Stimulated activated naive B cell treated with anti-CD40 and anti-IgM and Interleukin-4, amounts not matched to agents 10 μg/mL and 1 μg/mL and 100 μg/mL, for 72 hours (primary cell): Measurements from ENCODE around the gene DDX1.
A peak's percentile ranks its signal among the peaks of the same experiment; 100 is the strongest.

Experiments used
- ATAC-seq, 2 donors: fragments of 150-1000 bp; cut with Tn5 transposase; replicated peaks; 2 replicates each; pipeline ENCODE4 v1.10.0; 2021; ENCODE audit warnings: moderate library complexity in 1 of 2
- DNase-seq: peaks from one replicate; pipeline ENCODE4 v3.0.0; 2021
- H3K27ac Mint-ChIP-seq: one replicate; pipeline ENCODE4 v1.8.0; 2022; ENCODE audit warnings: mild to moderate bottlenecking, mixed read lengths
- H3K27me3 Mint-ChIP-seq, 2 donors: one replicate each; pipeline ENCODE4 v1.8.0; 2022; ENCODE audit warnings: mixed read lengths in 2 of 2
- H3K36me3 Mint-ChIP-seq, 2 donors: one replicate each; pipeline ENCODE4 v1.8.0; 2022; ENCODE audit warnings: mixed read lengths in 2 of 2, mild to moderate bottlenecking in 1 of 2
- H3K4me1 Mint-ChIP-seq, 2 donors: one replicate each; pipeline ENCODE4 v1.8.0; 2022; ENCODE audit warnings: mixed read lengths in 2 of 2, mild to moderate bottlenecking in 1 of 2
- H3K4me3 Mint-ChIP-seq, 2 donors: one replicate each; pipeline ENCODE4 v1.8.0; 2022; ENCODE audit warnings: mild to moderate bottlenecking in 2 of 2, mixed read lengths in 2 of 2, moderate library complexity in 1 of 2
- H3K9me3 Mint-ChIP-seq, 2 donors: one replicate each; pipeline ENCODE4 v1.8.0; 2022; ENCODE audit warnings: mixed read lengths in 2 of 2, mild to moderate bottlenecking in 1 of 2

The DDX1 gene

DNA sequence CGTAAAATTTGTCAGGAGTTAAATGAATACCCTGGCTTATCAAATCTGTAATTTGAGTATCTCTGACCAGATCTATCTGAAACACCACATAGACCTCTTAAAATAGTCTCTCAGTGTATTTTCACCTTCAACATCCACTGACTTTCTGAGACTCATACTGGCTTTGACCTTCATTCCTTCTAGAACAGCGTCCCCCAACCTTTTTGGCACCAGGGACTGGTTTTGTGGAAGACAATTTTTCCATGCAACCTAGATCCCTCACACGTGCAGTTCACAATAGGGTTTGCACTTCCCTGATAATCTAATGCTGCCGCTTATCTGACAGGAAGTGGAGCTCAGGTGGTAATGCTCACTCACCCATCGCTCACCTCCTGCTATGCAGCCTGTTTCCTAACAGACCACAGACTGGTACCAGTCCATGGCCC, 33.8 kb upstream of the DDX1 start:
- Mint-ChIP-seq H3K4me3 (no peak overlapping the region), H3K27ac (no peak overlapping the region), H3K27me3 (no peaks in the 10 kb centered on the region), H3K36me3 (peaks cover 6 to 18% of the 10 kb centered on the region in 2 donors), H3K4me1 (peaks cover 15 to 21% of the 10 kb centered on the region in 2 donors), H3K9me3 (no peaks in the 10 kb centered on the region)
- DNase-seq (no peak), ATAC-seq (no peak)

DNA sequence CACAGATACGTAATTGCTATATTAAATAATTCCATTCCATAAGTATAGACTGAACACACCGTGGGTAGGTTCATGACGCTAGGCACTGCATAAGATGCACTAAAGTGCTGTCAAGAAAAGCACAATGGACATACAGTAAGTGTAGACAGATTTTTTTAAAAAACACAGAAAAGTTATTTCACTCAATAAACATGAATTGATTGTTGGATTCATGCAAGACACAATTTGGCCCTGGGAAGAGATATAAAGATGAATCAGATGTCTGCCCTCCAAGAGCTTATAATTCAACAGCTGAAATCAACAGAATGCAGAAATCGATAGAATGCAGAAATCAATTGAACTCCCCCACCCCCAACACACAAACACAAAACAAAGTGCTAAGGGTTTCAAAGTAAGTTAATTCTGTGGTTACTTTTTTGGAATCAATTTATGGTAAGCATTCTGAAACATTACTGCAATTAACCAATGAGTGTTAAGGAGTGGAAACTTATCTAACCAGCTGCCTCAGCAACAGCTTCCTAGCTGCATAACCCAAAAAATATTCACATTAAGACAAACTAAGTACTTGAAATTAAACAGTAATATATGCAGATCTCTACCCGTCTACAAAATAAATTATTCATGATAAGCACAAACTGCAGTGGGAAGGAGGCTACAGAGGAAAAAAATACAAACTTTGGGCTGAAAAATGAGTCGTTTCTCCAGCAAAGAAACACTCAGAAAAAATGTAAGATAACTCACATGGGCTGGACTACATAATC, 32.1 kb upstream of the DDX1 start:
- Mint-ChIP-seq H3K4me1 (peaks cover 17 to 21% of the 10 kb centered on the region in 2 donors), H3K9me3 (no peaks in the 10 kb centered on the region), H3K4me3 (no peak overlapping the region), H3K27ac (no peak overlapping the region), H3K36me3 (peaks cover 2 to 7% of the 10 kb centered on the region in 2 donors), H3K27me3 (peaks cover 7 to 8% of the 10 kb centered on the region in 2 donors)
- DNase-seq (no peak), ATAC-seq (no peak)

DNA sequence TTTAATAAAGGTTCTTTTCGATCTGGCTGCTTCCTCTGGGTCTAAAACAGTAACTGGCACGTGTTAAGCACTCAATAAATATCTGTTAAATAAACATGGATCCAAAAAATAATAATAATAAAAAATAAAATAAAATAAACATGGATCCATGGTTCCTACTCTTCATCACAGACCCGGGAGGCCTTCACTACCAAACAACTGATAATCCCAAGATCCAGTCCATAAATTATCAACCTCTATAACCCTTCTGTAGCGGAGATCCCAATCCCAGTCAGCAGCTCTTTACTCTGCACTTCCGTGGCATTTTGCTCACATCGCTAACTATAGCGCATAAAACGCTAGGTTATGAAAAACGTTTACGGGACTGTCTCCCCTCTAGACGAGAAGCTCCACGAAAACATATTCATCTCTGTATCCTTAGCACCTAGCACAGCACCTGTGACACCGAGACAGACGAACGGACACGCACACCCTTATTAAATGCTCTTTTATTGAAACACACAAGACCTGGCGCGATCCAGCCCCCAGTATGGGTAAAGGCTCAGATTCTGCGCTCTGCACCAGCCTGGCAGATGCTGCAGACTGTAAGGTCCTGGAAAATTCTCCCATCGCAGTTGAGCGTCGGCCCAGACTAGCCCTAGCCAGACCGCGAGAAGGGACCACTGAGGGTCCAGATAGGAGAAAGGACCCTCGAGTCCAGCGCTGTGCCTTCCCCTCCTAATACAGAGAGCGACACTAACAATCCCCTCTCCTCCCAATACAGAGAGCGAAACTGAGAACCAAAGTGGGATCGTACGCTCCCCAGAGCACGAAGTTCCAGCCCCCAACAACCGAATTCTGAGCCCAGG, 31.3 kb upstream of the DDX1 start:
- Mint-ChIP-seq H3K36me3 (peaks cover 2 to 4% of the 10 kb centered on the region in 2 donors), H3K27me3 (peaks cover 7 to 8% of the 10 kb centered on the region in 2 donors), H3K9me3 (no peaks in the 10 kb centered on the region), H3K4me1 (peaks cover 16 to 21% of the 10 kb centered on the region in 2 donors), H3K27ac (peak overlapping the region; percentile 93), H3K4me3 (peak overlapping the region; percentile 98 to 99)
- ATAC-seq, result peak; percentile 45 to 59
- no peak for DNase-seq

DNA sequence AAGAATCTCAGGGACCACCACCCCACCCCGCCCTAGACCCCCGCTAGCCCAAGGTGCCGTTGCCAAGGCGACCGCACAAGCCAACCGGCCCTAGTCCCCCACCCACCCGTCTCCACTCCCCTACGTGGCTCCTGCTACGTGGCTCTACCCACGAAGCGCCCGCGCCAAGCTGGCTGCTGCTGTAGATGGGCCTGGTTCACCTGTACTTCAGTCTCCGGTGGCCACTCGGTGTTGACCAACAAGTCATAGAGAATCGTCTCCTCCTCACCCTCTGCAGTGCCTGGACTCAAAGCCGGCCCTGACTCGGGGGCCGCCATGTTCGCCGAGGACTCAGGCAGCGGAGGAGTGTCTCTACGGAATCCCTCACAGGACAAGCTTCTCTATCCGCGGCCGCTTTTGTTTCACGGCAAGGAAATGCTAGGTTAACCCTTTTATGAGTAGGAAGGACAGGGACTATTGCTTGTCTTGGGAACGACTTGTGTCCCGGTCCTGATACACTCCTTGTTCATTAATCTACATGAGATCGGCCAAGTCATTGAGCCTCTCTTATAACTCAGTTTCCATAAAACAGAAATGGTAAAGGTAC, 30.6 kb upstream of the DDX1 start, which contains the start of gene NBAS:
Gene NBAS (minus strand): TSS at position 347 of the 586 bp plus-strand sequence. CDS start 30 bp downstream, at position 317.
- Mint-ChIP-seq H3K9me3 (no peaks in the 10 kb centered on the region), H3K27me3 (peaks cover 7 to 8% of the 10 kb centered on the region in 2 donors), H3K36me3 (no peaks in the 10 kb centered on the region), H3K4me1 (peaks cover 16 to 21% of the 10 kb centered on the region in 2 donors), H3K27ac (peak within 1 kb of the TSS; percentile 97), H3K4me3 (peak within 1 kb of the TSS; percentile 98 to 99)
- ATAC-seq (peak; percentile 88 to 91), DNase-seq (peak; percentile 65)

DNA sequence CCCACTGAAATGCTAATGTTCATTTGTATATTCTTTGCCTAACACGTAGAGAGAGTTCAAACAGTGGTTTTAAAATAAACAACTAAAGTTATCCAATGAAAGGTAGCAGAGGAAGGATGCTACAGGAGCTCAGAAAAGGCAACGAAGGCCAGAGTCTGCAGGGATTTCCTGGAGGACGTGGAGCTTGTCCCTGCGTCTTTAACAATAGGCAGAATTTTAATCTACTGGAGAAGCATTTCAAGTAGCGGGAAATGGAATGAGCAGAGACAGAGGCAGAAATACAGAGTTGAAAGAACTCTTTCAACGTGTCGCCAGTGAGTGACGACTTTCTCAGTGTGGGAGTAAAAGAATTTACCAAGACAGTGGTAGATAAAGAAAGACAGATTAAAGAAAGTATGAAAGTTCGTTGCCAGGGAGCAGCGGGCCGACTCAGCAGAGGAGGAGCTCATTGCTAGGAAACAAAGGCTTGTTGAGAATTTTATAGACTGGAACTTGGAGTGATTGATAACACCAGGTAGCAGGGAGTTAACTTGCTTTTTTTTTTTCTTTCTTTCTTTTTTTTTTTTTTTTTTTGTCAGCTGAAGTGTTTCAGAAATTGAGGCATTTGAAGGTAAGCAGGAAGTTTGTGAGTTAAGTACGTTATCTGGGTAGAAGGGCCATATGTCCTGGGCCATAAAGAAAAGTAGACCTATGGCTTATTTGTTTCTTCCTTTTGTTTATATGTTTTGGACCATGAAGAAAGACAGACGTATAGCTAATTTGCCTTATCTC, 29.9 kb upstream of the DDX1 start:
- no peaks in the 10 kb centered on the region for H3K36me3 Mint-ChIP-seq
- H3K4me3 Mint-ChIP-seq, result peak overlapping the region; percentile 98 to 99
- H3K27me3 Mint-ChIP-seq, result peaks cover 7 to 8% of the 10 kb centered on the region in 2 donors
- H3K27ac Mint-ChIP-seq, result peak overlapping the region; percentile 97
- H3K4me1 Mint-ChIP-seq, result peaks cover 16 to 21% of the 10 kb centered on the region in 2 donors
- ATAC-seq, result peak; percentile 31 to 35
- no peaks in the 10 kb centered on the region for H3K9me3 Mint-ChIP-seq
- no peak for DNase-seq

DNA sequence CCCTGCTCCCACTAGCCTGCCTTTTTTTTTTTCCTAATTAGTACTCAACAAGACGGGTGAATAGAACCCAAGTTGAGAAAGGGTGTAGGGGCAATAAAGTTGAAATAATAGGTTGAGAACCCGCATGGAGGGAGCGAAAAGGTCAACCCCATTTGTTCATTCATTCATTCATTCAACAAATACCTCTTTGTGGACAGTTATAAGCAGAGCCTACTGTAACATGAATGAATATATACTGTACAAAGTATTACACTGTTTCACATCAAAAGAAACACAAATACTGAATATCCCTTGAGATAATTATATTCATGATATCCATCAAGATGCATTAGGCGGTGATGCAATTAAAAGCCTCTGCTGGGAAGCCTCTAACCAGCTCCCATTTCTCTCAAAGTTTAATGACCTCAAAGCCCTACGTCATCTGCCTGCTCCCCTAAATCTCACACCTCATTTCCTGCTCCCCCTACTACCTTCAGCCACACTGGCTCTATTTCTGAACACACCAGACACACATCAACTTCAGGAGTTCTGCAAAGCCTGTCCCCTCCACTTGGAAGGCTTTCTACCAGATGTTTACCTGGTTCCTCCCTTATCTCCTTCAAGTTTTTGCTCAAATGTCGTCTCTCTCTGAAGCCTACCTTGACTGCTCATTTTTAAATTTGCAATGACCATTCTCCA, 29.2 kb upstream of the DDX1 start:
- H3K36me3 Mint-ChIP-seq, result no peaks in the 10 kb centered on the region
- peaks cover 16 to 21% of the 10 kb centered on the region in 2 donors for H3K4me1 Mint-ChIP-seq
- ATAC-seq (no peak), DNase-seq (no peak)
- H3K27me3 Mint-ChIP-seq, result peaks cover 7 to 8% of the 10 kb centered on the region in 2 donors
- H3K27ac Mint-ChIP-seq, result no peak overlapping the region
- H3K4me3 Mint-ChIP-seq, result peak overlapping the region in 1 of 2 donors; percentile 99
- no peaks in the 10 kb centered on the region for H3K9me3 Mint-ChIP-seq

DNA sequence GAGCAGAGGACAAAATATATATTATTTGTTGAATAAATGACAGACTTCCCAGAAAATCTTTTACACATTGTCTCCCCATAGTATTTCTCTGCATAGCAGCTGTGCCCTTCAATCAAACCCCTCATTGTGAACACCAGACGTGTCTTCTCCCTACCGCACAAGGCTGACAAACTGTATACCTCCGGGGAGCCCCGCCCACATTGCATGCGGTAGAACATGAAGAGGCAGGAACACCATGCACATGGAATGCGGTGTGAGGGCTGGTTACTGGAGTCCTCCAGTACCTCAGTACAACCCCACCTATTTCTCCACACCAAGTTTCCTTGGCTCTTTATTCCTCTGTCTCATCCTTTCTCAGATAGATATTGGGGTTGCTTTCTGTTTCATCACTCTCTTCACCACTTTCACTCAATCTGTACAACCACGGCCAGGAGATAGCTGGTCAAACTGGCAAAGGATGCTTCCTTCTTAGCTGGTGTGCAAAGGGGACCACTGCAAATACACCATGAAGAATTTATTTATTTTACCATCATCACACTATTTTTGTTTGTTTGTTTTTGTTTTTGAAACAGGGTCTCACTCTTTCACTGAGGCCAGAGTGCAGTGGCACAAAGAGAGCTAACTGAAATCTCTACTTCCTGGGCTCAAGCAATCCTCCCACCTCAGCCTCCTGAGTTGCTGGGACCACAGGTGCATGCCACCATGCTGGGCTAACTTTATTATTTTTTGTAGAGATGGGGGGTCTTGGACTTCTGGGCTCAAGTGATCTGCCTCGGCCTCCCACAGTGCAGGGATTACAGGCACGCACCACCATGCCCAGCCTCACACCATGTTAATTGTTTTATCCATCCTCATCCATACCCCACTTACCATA, 28.2 kb upstream of the DDX1 start:
- DNase-seq, result no peak
- Mint-ChIP-seq H3K4me3 (no peak overlapping the region), H3K27me3 (peaks cover 7 to 18% of the 10 kb centered on the region in 2 donors), H3K27ac (no peak overlapping the region), H3K36me3 (no peaks in the 10 kb centered on the region), H3K4me1 (peaks cover 13 to 21% of the 10 kb centered on the region in 2 donors), H3K9me3 (no peaks in the 10 kb centered on the region)
- no peak for ATAC-seq

DNA sequence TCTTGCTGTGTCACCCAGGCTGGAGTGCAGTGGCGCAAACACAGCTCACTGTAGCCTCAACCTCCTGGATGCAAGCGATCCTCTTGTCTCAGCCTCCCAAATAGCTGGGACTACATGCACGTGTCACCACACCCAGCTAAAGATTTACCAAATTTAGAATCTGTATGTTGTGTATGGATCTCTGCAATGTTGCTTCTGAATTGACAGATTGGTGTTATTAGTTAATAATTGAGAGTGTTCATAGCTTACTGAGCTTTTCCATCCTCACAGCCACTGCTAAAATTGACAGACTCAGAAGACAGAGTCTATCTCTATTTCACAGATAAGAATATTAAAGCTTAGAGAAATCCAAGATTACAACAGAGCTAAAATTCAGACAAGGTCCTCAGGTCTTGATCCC, 26.3 kb upstream of the DDX1 start:
- H3K9me3 Mint-ChIP-seq, result no peaks in the 10 kb centered on the region
- H3K36me3 Mint-ChIP-seq, result no peaks in the 10 kb centered on the region
- ATAC-seq, result no peak

DNA sequence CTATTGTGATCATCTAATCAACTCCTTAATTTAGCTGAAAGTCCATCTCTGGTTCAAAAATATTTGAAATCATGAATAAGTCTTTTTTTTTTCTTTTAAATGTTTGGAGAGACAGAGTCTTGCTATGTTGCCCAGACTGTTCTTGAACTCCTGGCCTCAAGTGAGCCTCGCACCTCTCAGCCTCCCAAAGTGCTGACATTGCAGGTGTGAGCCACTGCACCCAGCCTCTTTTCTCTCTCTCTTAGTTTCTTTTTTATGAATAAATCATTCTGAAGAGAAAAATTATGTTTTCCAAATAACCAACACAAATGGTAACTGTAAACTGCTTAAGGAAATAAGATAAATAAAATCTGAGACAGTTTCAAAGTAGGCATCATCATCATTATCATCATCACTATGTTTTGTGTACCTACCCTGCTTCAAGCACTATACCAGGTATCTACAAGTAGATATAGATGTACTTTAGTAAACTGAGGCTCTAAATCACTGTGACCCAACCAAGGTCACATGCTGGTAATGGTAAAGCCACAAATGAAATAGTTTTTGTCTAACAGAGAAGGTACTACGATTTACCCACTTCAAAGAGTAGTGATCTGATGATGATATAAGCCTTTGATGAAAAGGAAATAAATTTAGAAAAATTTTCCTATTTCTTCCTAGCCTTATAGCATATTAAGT, 25.5 kb upstream of the DDX1 start:
- H3K9me3 Mint-ChIP-seq, result no peaks in the 10 kb centered on the region
- H3K36me3 Mint-ChIP-seq, result no peaks in the 10 kb centered on the region
- peaks cover 14 to 33% of the 10 kb centered on the region in 2 donors for H3K27me3 Mint-ChIP-seq
- no peak for DNase-seq
- no peak overlapping the region for H3K4me3 Mint-ChIP-seq
- no peak overlapping the region for H3K27ac Mint-ChIP-seq
- ATAC-seq, result no peak
- H3K4me1 Mint-ChIP-seq, result peaks cover 6% of the 10 kb centered on the region in 2 donors

More for the DNA sequence above, 26.3 kb upstream of the DDX1 start:
- Mint-ChIP-seq H3K4me1 (peaks cover 8% of the 10 kb centered on the region in 2 donors), H3K27me3 (peaks cover 13 to 33% of the 10 kb centered on the region in 2 donors), H3K27ac (no peak overlapping the region), H3K4me3 (no peak overlapping the region)
- no peak for DNase-seq

DNA sequence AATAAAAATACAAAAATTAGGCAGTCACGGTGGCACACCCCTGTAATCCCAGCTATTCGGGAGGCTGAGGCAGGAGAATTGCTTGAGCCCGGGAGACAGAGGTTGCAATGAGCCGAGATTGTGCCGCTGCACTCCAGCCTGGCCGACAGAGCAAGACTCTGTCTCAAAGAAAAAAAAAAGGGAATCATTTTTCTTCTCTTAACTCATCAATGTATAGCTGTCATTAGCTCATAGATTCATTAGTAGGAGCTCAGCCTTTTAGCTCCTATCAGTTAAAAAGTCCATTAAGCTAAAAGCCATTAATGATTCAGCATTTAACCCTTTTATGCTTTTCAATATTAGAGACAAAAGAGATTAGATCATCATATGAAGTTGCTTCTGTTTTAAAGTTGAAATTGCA, 24.8 kb upstream of the DDX1 start:
- DNase-seq (no peak), ATAC-seq (no peak)
- no peaks in the 10 kb centered on the region for H3K36me3 Mint-ChIP-seq
- peaks cover 2 to 4% of the 10 kb centered on the region in 2 donors for H3K4me1 Mint-ChIP-seq
- H3K27me3 Mint-ChIP-seq, result peaks cover 14 to 33% of the 10 kb centered on the region in 2 donors
- H3K27ac Mint-ChIP-seq, result no peak overlapping the region
- H3K9me3 Mint-ChIP-seq, result no peaks in the 10 kb centered on the region
- H3K4me3 Mint-ChIP-seq, result no peak overlapping the region

DNA sequence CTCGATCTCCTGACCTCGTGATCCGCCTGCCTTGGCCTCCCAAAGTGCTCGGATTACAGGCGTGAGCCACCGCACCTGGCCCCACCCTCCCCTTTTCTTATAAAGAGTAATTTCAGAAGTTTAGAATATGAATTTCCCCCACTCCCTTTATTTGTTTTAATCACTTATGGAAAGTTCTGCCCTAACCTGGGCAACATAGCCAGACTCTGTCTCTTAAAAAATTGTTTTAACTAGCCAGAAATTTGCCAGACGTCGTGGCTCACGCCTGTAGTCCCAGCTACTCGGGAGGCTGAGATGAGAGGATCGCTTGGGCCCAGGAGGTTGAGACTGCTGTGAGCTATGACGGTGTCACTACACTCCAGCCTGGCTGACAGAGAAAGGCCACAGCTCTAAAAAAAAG, 22.8 kb upstream of the DDX1 start:
- Mint-ChIP-seq H3K36me3 (no peaks in the 10 kb centered on the region), H3K4me1 (no peaks in the 10 kb centered on the region), H3K9me3 (no peaks in the 10 kb centered on the region), H3K4me3 (no peak overlapping the region), H3K27ac (no peak overlapping the region), H3K27me3 (peaks cover 7 to 25% of the 10 kb centered on the region in 2 donors)
- DNase-seq, result no peak
- no peak for ATAC-seq

DNA sequence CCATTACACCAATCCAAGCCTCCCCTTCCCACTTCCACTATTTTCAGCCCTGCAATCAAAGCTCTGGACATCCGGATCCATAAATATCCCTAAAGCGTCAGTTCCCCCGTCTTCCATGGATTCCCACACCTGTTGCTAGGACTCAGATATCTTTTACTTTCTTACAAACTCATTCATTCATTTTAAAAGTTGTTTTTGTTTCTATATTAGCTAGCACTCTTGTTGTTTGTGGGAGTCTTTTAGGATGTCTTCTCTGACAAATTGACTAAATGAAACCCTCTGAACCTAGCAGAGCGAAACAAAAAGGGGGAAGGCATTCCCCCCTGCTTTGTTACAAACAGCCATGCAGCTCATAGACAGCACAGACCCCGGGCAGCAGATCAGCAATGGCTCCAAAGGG, 21.6 kb upstream of the DDX1 start:
- no peak overlapping the region for H3K4me3 Mint-ChIP-seq
- ATAC-seq (no peak), DNase-seq (no peak)
- H3K36me3 Mint-ChIP-seq, result no peaks in the 10 kb centered on the region
- no peak overlapping the region for H3K27ac Mint-ChIP-seq
- H3K9me3 Mint-ChIP-seq, result no peaks in the 10 kb centered on the region
- H3K4me1 Mint-ChIP-seq, result no peaks in the 10 kb centered on the region
- H3K27me3 Mint-ChIP-seq, result peaks cover 7 to 25% of the 10 kb centered on the region in 2 donors
